WTC11 (cell line): ENCODE results near the gene NFYB. TPM values are rescaled to one million over a fixed set of nuclear protein-coding genes. Genes with fewer than 3 reads are reported as not detected.
"Not testable (repeated sequence)": the region's sequence is repeated elsewhere in the genome, so short reads cannot be mapped to it uniquely, and the experiment has no call there.

Experiments used
- ATAC-seq: fragments of 200-7000 bp; cut with Tn5 transposase; 2 replicates; pipeline ENCODE4 v1.10.0; 2021; ENCODE audit warnings: mild to moderate bottlenecking, moderate library complexity
- CTCF ChIA-PET: fragments of 300-600 bp; sonication (Branson Sonifier 250); formaldehyde crosslinking; loops from one replicate; lab custom pipeline; 2021; ENCODE audit warnings: antibody characterized with exemption; lab: Charles Lee
- POLR2A ChIA-PET: fragments of 350-600 bp; sonication (Branson Sonifier 250); formaldehyde crosslinking; loops from one replicate; lab custom pipeline; 2021; ENCODE audit warnings: antibody characterized with exemption; lab: Charles Lee
- DNase-seq: peaks from one replicate; pipeline ENCODE4 v3.0.0; 2021; ENCODE audit warnings: low spot score
- H3K27ac Mint-ChIP-seq: 2 replicates; pipeline ENCODE4 v1.8.0; 2021; ENCODE audit warnings: mixed read lengths
- H3K27me3 Mint-ChIP-seq: 2 replicates; pipeline ENCODE4 v1.8.0; 2021; ENCODE audit warnings: low read depth, mild to moderate bottlenecking, moderate library complexity, mixed read lengths
- H3K36me3 Mint-ChIP-seq: 2 replicates; pipeline ENCODE4 v1.8.0; 2021; ENCODE audit warnings: mixed read lengths
- H3K4me1 Mint-ChIP-seq: 2 replicates; pipeline ENCODE4 v1.8.0; 2022; ENCODE audit warnings: mixed read lengths
- H3K4me3 Mint-ChIP-seq: 2 replicates; pipeline ENCODE4 v1.8.0; 2021; ENCODE audit warnings: mild to moderate bottlenecking, moderate library complexity, mixed read lengths
- H3K9me3 Mint-ChIP-seq: 2 replicates; pipeline ENCODE4 v1.8.0; 2021; ENCODE audit warnings: mixed read lengths
- ATF1 ChIP-seq: sonication (generic); formaldehyde crosslinking; IDR thresholded peaks from 2 replicates; pipeline ENCODE4 v1.8.1; 2023; ENCODE audit warnings: mild to moderate bottlenecking, moderate library complexity, missing genetic modification reagents
- GRHL2 ChIP-seq: fragments of 250-450 bp; sonication (Bioruptor Pico); IDR thresholded peaks from 2 replicates; pipeline ENCODE4 v1.8.0; 2022; ENCODE audit warnings: mild to moderate bottlenecking, moderate library complexity; ENCODE audit not compliant: insufficient replicate concordance, severe bottlenecking
- IRF2 ChIP-seq: sonication (generic); formaldehyde crosslinking; IDR thresholded peaks from 2 replicates; pipeline ENCODE4 v1.8.0; 2022; ENCODE audit warnings: low read depth, missing genetic modification reagents, borderline replicate concordance
- OVOL2 ChIP-seq: fragments of 250-450 bp; sonication (Bioruptor Pico); IDR thresholded peaks from 2 replicates; pipeline ENCODE4 v1.9.0; 2021; ENCODE audit warnings: mild to moderate bottlenecking, borderline replicate concordance
- PREB ChIP-seq: sonication (generic); formaldehyde crosslinking; IDR thresholded peaks from 2 replicates; pipeline ENCODE4 v1.8.1; 2022; ENCODE audit warnings: mild to moderate bottlenecking, missing genetic modification reagents, moderate library complexity, borderline replicate concordance
- RELA ChIP-seq: sonication (generic); formaldehyde crosslinking; IDR thresholded peaks from 2 replicates; pipeline ENCODE4 v1.8.1; 2022; ENCODE audit warnings: missing genetic modification reagents, mild to moderate bottlenecking, borderline replicate concordance
- TCF7 ChIP-seq: sonication (generic); formaldehyde crosslinking; IDR thresholded peaks from 2 replicates; pipeline ENCODE4 v1.8.0; 2022; ENCODE audit warnings: mild to moderate bottlenecking, low read depth, missing genetic modification reagents, moderate library complexity
- ZNF317 ChIP-seq: sonication (generic); formaldehyde crosslinking; IDR thresholded peaks from 2 replicates; pipeline ENCODE4 v1.8.1; 2023; ENCODE audit warnings: low read depth, mild to moderate bottlenecking, moderate library complexity, missing genetic modification reagents, borderline replicate concordance
- ZNF396 ChIP-seq: fragments of 250-450 bp; sonication (Bioruptor Pico); IDR thresholded peaks from 2 replicates; pipeline ENCODE4 v1.8.0; 2021; ENCODE audit warnings: mild to moderate bottlenecking, moderate library complexity, borderline replicate concordance
- ZNF416 ChIP-seq: fragments of 250-450 bp; sonication (Bioruptor Pico); IDR thresholded peaks from 2 replicates; pipeline ENCODE4 v1.9.0; 2021; ENCODE audit warnings: mild to moderate bottlenecking, inconsistent platforms
- ZNF532 ChIP-seq: fragments of 250-450 bp; sonication (Bioruptor Pico); IDR thresholded peaks from 2 replicates; pipeline ENCODE4 v1.9.0; 2021; ENCODE audit warnings: mild to moderate bottlenecking, borderline replicate concordance
- ZNF671 ChIP-seq: fragments of 250-450 bp; sonication (Bioruptor Pico); IDR thresholded peaks from 2 replicates; pipeline ENCODE4 v1.8.0; 2021; ENCODE audit warnings: mild to moderate bottlenecking
- total RNA-seq: library from RNA; stranded (reverse); gene quantifications from 3 replicates; pipeline ENCODE4 v1.2.3, GENCODE V29; 2021
- TF ChIP-seq, protein P1 (sequence below): sonication (generic); formaldehyde crosslinking; IDR thresholded peaks from 2 replicates; pipeline ENCODE4 v1.8.0; 2022; ENCODE audit warnings: mild to moderate bottlenecking, missing genetic modification reagents
- TF ChIP-seq, protein P2 (sequence below): sonication (generic); formaldehyde crosslinking; IDR thresholded peaks from 2 replicates; pipeline ENCODE4 v1.8.0; 2023; ENCODE audit warnings: missing genetic modification reagents
- TF ChIP-seq, protein P3 (sequence below): sonication (generic); formaldehyde crosslinking; IDR thresholded peaks from 2 replicates; pipeline ENCODE4 v1.8.1; 2023; ENCODE audit warnings: mild to moderate bottlenecking, missing genetic modification reagents

Gene NFYB
- total RNA-seq, 1 experiment from 2014 or later: 33.0 TPM

DNA sequence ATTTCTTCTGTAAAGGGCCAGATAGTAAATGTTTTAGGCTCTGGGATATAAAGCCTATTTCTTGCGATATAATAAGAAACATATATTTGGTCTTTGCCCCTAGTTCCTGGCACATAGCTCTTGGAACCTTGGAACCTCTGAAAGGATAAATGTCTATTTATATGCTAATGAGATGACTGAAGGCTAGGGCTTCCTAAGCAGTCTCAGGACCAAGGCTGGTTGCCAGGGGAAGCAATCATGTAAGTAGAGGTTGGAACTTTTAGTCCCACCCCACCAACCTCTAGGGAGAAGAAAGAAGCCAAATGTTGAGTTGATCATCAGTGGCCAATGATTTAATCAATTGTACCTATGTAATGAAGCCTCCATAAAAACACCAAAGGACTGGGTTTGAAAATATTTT lies 26.6 kb upstream of the NFYB start (continued):
- no peak for TF ChIP-seq ZNF396 (CRISPR knock-in tag)
- TF ChIP-seq ZNF317 (CRISPR knock-in tag): no peak
- TF ChIP-seq GRHL2 (CRISPR knock-in tag): no peak
- no peak for TF ChIP-seq ATF1 (CRISPR knock-in tag)

DNA sequence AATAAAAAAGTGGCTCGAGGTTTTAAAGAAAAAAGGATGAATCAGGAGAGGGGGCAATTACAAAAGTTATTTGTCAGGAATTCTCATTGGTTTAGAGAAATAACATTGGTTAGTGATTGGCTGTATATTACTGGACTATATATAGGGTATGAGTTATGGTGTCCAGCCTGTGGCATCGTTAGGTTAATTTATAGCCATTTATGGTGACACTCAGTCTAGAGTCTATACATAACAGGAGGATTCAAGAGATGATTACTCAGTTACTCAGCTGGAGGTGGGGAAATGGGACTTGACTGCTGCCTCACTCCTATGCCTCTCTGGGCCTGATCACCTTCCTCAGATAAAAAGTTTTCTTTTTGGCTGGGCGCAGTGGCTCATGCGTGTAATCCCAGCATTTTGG lies 25.6 kb upstream of the NFYB start:
- ATAC-seq (no peak), DNase-seq (no peak)
- Mint-ChIP-seq H3K27ac (no peak overlapping the region), H3K9me3 (no peaks in the 10 kb centered on the region), H3K36me3 (no peaks in the 10 kb centered on the region), H3K4me3 (no peak overlapping the region), H3K4me1 (peaks cover 3% of the 10 kb centered on the region), H3K27me3 (peaks cover 4% of the 10 kb centered on the region; the same call in 1 of the 2 replicates)
- ChIA-PET POLR2A (no interaction called here), CTCF (interaction anchor here (0.6 kb wide), 1 partner anchor 23 kb away, joined by 6 read pairs; no protein-coding TSS in a partner anchor)
- TF ChIP-seq ZNF671 (CRISPR knock-in tag) (no peak), OVOL2 (CRISPR knock-in tag) (no peak), ZNF416 (CRISPR knock-in tag) (no peak), ATF1 (CRISPR knock-in tag) (no peak), RELA (CRISPR knock-in tag) (no peak), ZNF532 (CRISPR knock-in tag) (no peak), TCF7 (CRISPR knock-in tag) (no peak), PREB (CRISPR knock-in tag) (no peak), IRF2 (CRISPR knock-in tag) (no peak)
- TF ChIP-seq, protein P1, sequence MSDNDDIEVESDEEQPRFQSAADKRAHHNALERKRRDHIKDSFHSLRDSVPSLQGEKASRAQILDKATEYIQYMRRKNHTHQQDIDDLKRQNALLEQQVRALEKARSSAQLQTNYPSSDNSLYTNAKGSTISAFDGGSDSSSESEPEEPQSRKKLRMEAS (CRISPR knock-in tag): no peak
- TF ChIP-seq, protein P2, sequence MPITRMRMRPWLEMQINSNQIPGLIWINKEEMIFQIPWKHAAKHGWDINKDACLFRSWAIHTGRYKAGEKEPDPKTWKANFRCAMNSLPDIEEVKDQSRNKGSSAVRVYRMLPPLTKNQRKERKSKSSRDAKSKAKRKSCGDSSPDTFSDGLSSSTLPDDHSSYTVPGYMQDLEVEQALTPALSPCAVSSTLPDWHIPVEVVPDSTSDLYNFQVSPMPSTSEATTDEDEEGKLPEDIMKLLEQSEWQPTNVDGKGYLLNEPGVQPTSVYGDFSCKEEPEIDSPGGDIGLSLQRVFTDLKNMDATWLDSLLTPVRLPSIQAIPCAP: no peak
- TF ChIP-seq, protein P3, sequence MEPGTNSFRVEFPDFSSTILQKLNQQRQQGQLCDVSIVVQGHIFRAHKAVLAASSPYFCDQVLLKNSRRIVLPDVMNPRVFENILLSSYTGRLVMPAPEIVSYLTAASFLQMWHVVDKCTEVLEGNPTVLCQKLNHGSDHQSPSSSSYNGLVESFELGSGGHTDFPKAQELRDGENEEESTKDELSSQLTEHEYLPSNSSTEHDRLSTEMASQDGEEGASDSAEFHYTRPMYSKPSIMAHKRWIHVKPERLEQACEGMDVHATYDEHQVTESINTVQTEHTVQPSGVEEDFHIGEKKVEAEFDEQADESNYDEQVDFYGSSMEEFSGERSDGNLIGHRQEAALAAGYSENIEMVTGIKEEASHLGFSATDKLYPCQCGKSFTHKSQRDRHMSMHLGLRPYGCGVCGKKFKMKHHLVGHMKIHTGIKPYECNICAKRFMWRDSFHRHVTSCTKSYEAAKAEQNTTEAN (CRISPR knock-in tag): no peak

DNA sequence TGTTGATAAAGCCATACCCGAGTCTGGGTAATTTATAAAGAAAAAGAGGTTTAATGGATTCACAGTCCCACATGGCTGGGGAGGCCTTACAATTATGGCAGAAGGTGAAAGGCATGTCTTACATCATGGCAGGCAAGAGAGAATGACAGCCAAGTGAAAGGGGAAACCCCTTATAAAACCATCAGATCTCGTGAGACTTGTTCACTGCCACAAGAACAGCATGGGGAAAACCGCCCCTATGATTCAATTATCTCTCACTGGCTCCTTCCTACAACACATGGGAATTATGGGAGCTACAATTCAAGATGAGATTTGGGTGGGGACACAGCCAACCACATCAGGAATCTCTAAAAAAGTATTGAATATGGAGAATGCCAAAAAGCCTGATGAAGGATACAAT lies 25.0 kb upstream of the NFYB start:
- H3K9me3 Mint-ChIP-seq, H3K36me3 Mint-ChIP-seq, H3K4me1 Mint-ChIP-seq, H3K27me3 Mint-ChIP-seq, ATAC-seq, H3K4me3 Mint-ChIP-seq, POLR2A ChIA-PET, H3K27ac Mint-ChIP-seq, DNase-seq: not testable (repeated sequence)
- CTCF ChIA-PET: interaction anchor here (0.6 kb wide), 1 partner anchor 23 kb away, joined by 6 read pairs; no protein-coding TSS in a partner anchor
